HCT116 (cell line): Measurements from ENCODE around the gene PXK. TPM values are rescaled to one million over a fixed set of nuclear protein-coding genes. Genes with fewer than 3 reads are reported as not detected.

Experiments used
- ATAC-seq: fragments of 200-7000 bp; cut with Tn5 transposase; 2 replicates; pipeline ENCODE4 v1.9.1; 2020; ENCODE audit warnings: mild to moderate bottlenecking, moderate library complexity
- BruUV-seq: library from RNA; stranded (reverse); fragments of 400-500 nt; replicated peaks from 2 replicates; lab custom pipeline; 2021; lab: Mats Ljungman, UMichigan
- CTCF ChIA-PET: fragments of 300-600 bp; sonication (Branson Sonifier 250); formaldehyde crosslinking; loops from one replicate; lab custom pipeline; 2021; ENCODE audit warnings: antibody characterized with exemption; lab: Charles Lee
- POLR2A ChIA-PET: fragments of 300-600, 350-600 bp; sonication (Branson Sonifier 250); formaldehyde crosslinking; loops from one replicate; lab custom pipeline; 2021; ENCODE audit warnings: antibody characterized with exemption; lab: Charles Lee
- RAD21 ChIA-PET, 2 experiments: fragments of 300-600 bp; sonication (Branson Sonifier 250); formaldehyde crosslinking; loops; one replicate each; lab custom pipeline; 2023; ENCODE audit warnings: low total read pairs in 2 of 2; ENCODE audit not compliant: uncharacterized antibody in 2 of 2, unreplicated experiment in 2 of 2, low non-redundant PET in 1 of 2; lab: Charles Lee
- DNase-seq: peaks from one replicate; pipeline ENCODE4 v3.0.0-alpha.2; 2010; ENCODE audit warnings: low read depth, low spot score
- H2AFZ ChIP-seq: fragments of 200-600 bp; shearing (Covaris generic), sonication (generic); 2 replicates; pipeline ENCODE4 v1.6.1; 2017; ENCODE audit warnings: low read depth, mixed run types, mixed read lengths, antibody characterized with exemption, low read length; ENCODE audit not compliant: poor library complexity, severe bottlenecking
- H3K27ac ChIP-seq: 2 replicates; pipeline ENCODE4 v1.5.1; 2012; ENCODE audit warnings: low read depth, low read length
- H3K27me3 ChIP-seq: fragments of 200-600 bp; sonication (generic); 2 replicates; pipeline ENCODE4 v1.6.1; 2016; ENCODE audit warnings: mixed run types, low read length, mixed read lengths; ENCODE audit not compliant: insufficient read depth
- H3K36me3 ChIP-seq, 2 experiments: fragments of 200-500 bp in 1 of 2; fragments of 200-600 bp in 1 of 2; sonication (Bioruptor generic) in 1 of 2; sonication (generic) in 1 of 2; 2 replicates each; pipeline versions ENCODE4 v1.5.1 to v1.6.1; 2014 to 2016; ENCODE audit warnings: low read length in 2 of 2, inconsistent platforms in 1 of 2, mixed read lengths in 1 of 2, mixed run types in 1 of 2; ENCODE audit not compliant: insufficient read depth in 2 of 2, control insufficient read depth in 1 of 2
- H3K4me1 ChIP-seq, 2 experiments: fragments of 200-600 bp in 1 of 2; sonication (generic) in 1 of 2; 2 replicates each; pipeline versions ENCODE4 v1.5.1 to v1.6.1; 2012 to 2017; ENCODE audit warnings: low read length in 2 of 2, inconsistent platforms in 1 of 2, mild to moderate bottlenecking in 1 of 2, mixed read lengths in 1 of 2, mixed run types in 1 of 2, moderate library complexity in 1 of 2; ENCODE audit not compliant: insufficient read depth in 2 of 2, control insufficient read depth in 1 of 2
- H3K4me2 ChIP-seq: fragments of 200-600 bp; sonication (generic); 2 replicates; pipeline ENCODE4 v1.6.1; 2017; ENCODE audit warnings: mixed run types, low read length, mixed read lengths
- H3K4me3 ChIP-seq, 2 experiments: fragments of 200-600 bp in 1 of 2; sonication (generic) in 1 of 2; replicated peaks in 1 of 2; 2 replicates each; pipeline ENCODE4 v1.5.1; 2011 to 2016; ENCODE audit warnings: low read length in 2 of 2, control low read depth in 1 of 2, low read depth in 1 of 2, mild to moderate bottlenecking in 1 of 2, mixed read lengths in 1 of 2, mixed run types in 1 of 2
- H3K79me2 ChIP-seq: fragments of 200-600 bp; sonication (generic); 2 replicates; pipeline ENCODE4 v1.6.1; 2017; ENCODE audit warnings: mild to moderate bottlenecking, mixed run types, low read length, moderate library complexity, mixed read lengths; ENCODE audit not compliant: insufficient read depth
- H3K9ac ChIP-seq: fragments of 200-600 bp; sonication (generic); 2 replicates; pipeline ENCODE4 v1.6.1; 2016; ENCODE audit warnings: low read length, mixed read lengths
- H3K9me2 ChIP-seq: fragments of 200-600 bp; sonication (generic), shearing (Covaris generic); 2 replicates; pipeline ENCODE4 v1.6.1; 2017; ENCODE audit warnings: mixed run types, mild to moderate bottlenecking, moderate library complexity; ENCODE audit not compliant: insufficient read depth
- H3K9me3 ChIP-seq, 2 experiments: fragments of 200-500 bp in 1 of 2; fragments of 200-600 bp in 1 of 2; sonication (Bioruptor generic) in 1 of 2; sonication (generic) in 1 of 2; 2 replicates each; pipeline ENCODE4 v1.6.1; 2014 to 2017; ENCODE audit warnings: low read length in 2 of 2, mixed read lengths in 2 of 2, inconsistent platforms in 1 of 2, low read depth in 1 of 2, mild to moderate bottlenecking in 1 of 2, mixed run types in 1 of 2, moderate library complexity in 1 of 2; ENCODE audit not compliant: control insufficient read depth in 1 of 2, insufficient read depth in 1 of 2
- H4K20me1 ChIP-seq: fragments of 200-600 bp; sonication (generic), shearing (Covaris generic); 2 replicates; pipeline ENCODE4 v1.6.1; 2017; ENCODE audit warnings: mixed run types, mild to moderate bottlenecking, moderate library complexity; ENCODE audit not compliant: insufficient read depth
- CBX3 ChIP-seq: IDR thresholded peaks from 2 replicates; pipeline ENCODE4 v1.6.1; 2012; ENCODE audit warnings: low read depth
- CEBPB ChIP-seq: IDR thresholded peaks from 2 replicates; pipeline ENCODE4 v1.6.1; 2012; ENCODE audit warnings: low read depth
- CTCF ChIP-seq, 3 experiments: fragments of 200-600 bp in 1 of 3; sonication (generic) in 1 of 3; IDR thresholded peaks in 2 of 3; conservative IDR thresholded peaks in 1 of 3; 2 replicates each; pipeline ENCODE4 v1.5.1; 2012 to 2017; ENCODE audit warnings: low read depth in 2 of 3, low read length in 2 of 3, antibody characterized with exemption in 1 of 3, borderline replicate concordance in 1 of 3, control low read depth in 1 of 3, mild to moderate bottlenecking in 1 of 3, mixed read lengths in 1 of 3, mixed run types in 1 of 3, moderate library complexity in 1 of 3; ENCODE audit not compliant: insufficient read depth in 1 of 3
- EZH2 ChIP-seq: fragments of 200-600 bp; sonication (generic); IDR thresholded peaks from 2 replicates; pipeline ENCODE4 v1.6.1; 2017; ENCODE audit warnings: antibody characterized with exemption, mixed run types
- FOSL1 ChIP-seq: IDR thresholded peaks from 2 replicates; pipeline ENCODE4 v1.6.1; 2012; ENCODE audit warnings: low read depth
- JUND ChIP-seq: IDR thresholded peaks from 2 replicates; pipeline ENCODE4 v1.6.1; 2012
- MAX ChIP-seq: IDR thresholded peaks from 2 replicates; pipeline ENCODE4 v1.6.1; 2012
- POLR2A ChIP-seq: IDR thresholded peaks from 2 replicates; pipeline ENCODE4 v1.7.0; 2011; ENCODE audit warnings: borderline replicate concordance; ENCODE audit not compliant: insufficient read depth, insufficient read length; ENCODE audit errors: extremely low read depth
- POLR2AphosphoS5 ChIP-seq: IDR thresholded peaks from 2 replicates; pipeline ENCODE4 v1.6.1; 2011; ENCODE audit warnings: mild to moderate bottlenecking, low read depth, low read length, moderate library complexity
- RAD21 ChIP-seq: IDR thresholded peaks from 2 replicates; pipeline ENCODE4 v1.6.1; 2012; ENCODE audit warnings: low read depth, mild to moderate bottlenecking
- SP1 ChIP-seq: IDR thresholded peaks from 2 replicates; pipeline ENCODE4 v1.6.1; 2012; ENCODE audit warnings: low read depth
- SRF ChIP-seq: IDR thresholded peaks from 2 replicates; pipeline ENCODE4 v1.6.1; 2012; ENCODE audit warnings: low read depth
- YY1 ChIP-seq: IDR thresholded peaks from 2 replicates; pipeline ENCODE4 v1.6.1; 2011; ENCODE audit warnings: low read length, low read depth, moderate library complexity, mild to moderate bottlenecking; ENCODE audit not compliant: insufficient replicate concordance; ENCODE audit errors: extremely low read depth
- ZBTB33 ChIP-seq: IDR thresholded peaks from 2 replicates; pipeline ENCODE4 v1.6.1; 2011; ENCODE audit warnings: mild to moderate bottlenecking, low read length, moderate library complexity; ENCODE audit not compliant: insufficient replicate concordance; ENCODE audit errors: extremely low read depth
- ZNF274 ChIP-seq: fragments of 200-500 bp; sonication (Bioruptor generic); IDR thresholded peaks from 2 replicates; pipeline ENCODE4 v1.6.1; 2014; ENCODE audit warnings: mild to moderate bottlenecking, low read depth, low read length, inconsistent platforms
- intact Hi-C: fragments of 100-400 bp; cut with micrococcal nuclease; formaldehyde crosslinking; loops from 2 replicates; pipeline ENCODE4 v1.10.0; 2022
- total RNA-seq: library from RNA; stranded (reverse); gene quantifications from one replicate; pipeline ENCODE4 v1.2.1, GENCODE V29; 2021; ENCODE audit not compliant: unreplicated experiment

Gene PXK
- total RNA-seq, 1 experiment from 2014 or later: 10.2 TPM

GRCh38 chr3:58462829-58463180 lies 130.1 kb downstream of the PXK start:
- Histone ChIP-seq H4K20me1 (no peaks in the 10 kb centered on the region), H2AFZ (no peak overlapping the region), H3K9me2 (no peaks in the 10 kb centered on the region), H3K9ac (no peak overlapping the region), H3K79me2 (no peaks in the 10 kb centered on the region), H3K4me1 (peaks cover 0 to 12% of the 10 kb centered on the region in 2 experiments; a peak in 3 of 4 replicates), H3K4me2 (no peak overlapping the region), H3K4me3 (no peak overlapping the region), H3K9me3 (no peaks in the 10 kb centered on the region), H3K27ac (no peak overlapping the region), H3K36me3 (no peaks in the 10 kb centered on the region), H3K27me3 (no peaks in the 10 kb centered on the region)
- CTCF ChIA-PET: no interaction called here
- ATAC-seq (no peak), DNase-seq (no peak)
- RAD21 ChIA-PET: no interaction called here
- no TSS peak for BruUV-seq
- intact Hi-C loops: loop anchor here (1.0 kb wide), 1 partner anchor 69 kb away; no protein-coding TSS in a partner anchor
- TF ChIP-seq ZNF274 (no peak), SP1 (no peak), YY1 (no peak), JUND (no peak), EZH2 (no peak)
- POLR2A ChIA-PET: no interaction called here

GRCh38 chr3:58463181-58463941 lies 130.7 kb downstream of the PXK start:
- POLR2A ChIA-PET: no interaction called here
- H4K20me1 ChIP-seq: no peaks in the 10 kb centered on the region
- peaks cover 0 to 12% of the 10 kb centered on the region in 2 experiments; a peak in 3 of 4 replicates for H3K4me1 ChIP-seq
- no TSS peak for BruUV-seq
- ATAC-seq (peak; percentile 99), DNase-seq (peak; percentile 76)
- intact Hi-C loops: loop anchor here (1.0 kb wide), 1 partner anchor 69 kb away; no protein-coding TSS in a partner anchor
- H3K36me3 ChIP-seq: no peaks in the 10 kb centered on the region
- TF ChIP-seq MAX (peak; percentile 81), RAD21 (peak; percentile 89), ZNF274 (no peak), SRF (no peak), CBX3 (0 out of 2 replicates have a peak, but pooled peaks have one; percentile 51), CTCF (IDR thresholded peaks at IDR 0.05 in 2 of 3, conservative IDR thresholded peaks at IDR 0.05 in 1 of 3; ENCODE audit: borderline replicate concordance in 1 of 3, insufficient read depth in 1 of 3, low read depth in 2 of 3, low read length in 2 of 3) (peak; percentile 89 to 96 (median 91); a peak in 5 of 6 replicates), ZBTB33 (no peak), POLR2A (peak; percentile 23), POLR2AphosphoS5 (no peak; the same call in 1 of the 2 replicates), CEBPB (no peak), SP1 (0 out of 2 replicates have a peak, but pooled peaks have one; percentile 22), YY1 (peak; percentile 21), FOSL1 (no peak)
- H3K9me2 ChIP-seq: no peaks in the 10 kb centered on the region
- no peaks in the 10 kb centered on the region for H3K9me3 ChIP-seq
- H3K27ac ChIP-seq: no peak overlapping the region
- H3K9ac ChIP-seq: no peak overlapping the region
- peak overlapping the region; percentile 100 for H2AFZ ChIP-seq
- no peaks in the 10 kb centered on the region for H3K79me2 ChIP-seq
- peak overlapping the region; percentile 59 for H3K4me2 ChIP-seq
- RAD21 ChIA-PET: interaction anchor here in 1 of 2 experiments (0.5 kb wide), 1 partner anchor 276 kb away, joined by 3 read pairs; no protein-coding TSS in a partner anchor
- no peaks in the 10 kb centered on the region for H3K27me3 ChIP-seq
- CTCF ChIA-PET: interaction anchor here (1.0 to 1.3 kb wide), 8 partner anchors 9 to 106 kb away, joined by 3 to 6 read pairs (median 4); no protein-coding TSS in a partner anchor
- H3K4me3 ChIP-seq: no peak overlapping the region
